Hepatocyte (in vitro differentiated cells): ENCODE results near the gene TMEM131.

Experiments
- CTCF ChIP-seq: fragments of 200-600 bp; sonication (generic); IDR thresholded peaks from 2 replicates; pipeline ENCODE4 v1.5.1; 2016; ENCODE audit warnings: antibody characterized with exemption, mild to moderate bottlenecking; ENCODE audit not compliant: poor library complexity
- EZH2 ChIP-seq: fragments of 200-600 bp; sonication (generic); IDR thresholded peaks from 2 replicates; pipeline ENCODE4 v1.6.1; 2016; ENCODE audit warnings: antibody characterized with exemption, mild to moderate bottlenecking, borderline replicate concordance

GRCh38 chr2:97736185-97736584 lies 259.6 kb downstream of the TMEM131 start:
- TF ChIP-seq CTCF = no peak
- no peak for TF ChIP-seq EZH2
